ENCODE data around the gene PACRG. TPM values are rescaled to one million over a fixed set of nuclear protein-coding genes. Genes with fewer than 3 reads are reported as not detected.

PACRG gene
- total RNA-seq, 1 experiment from 2014 or later, result not detected

- no peak for DNase-seq (ENCODE audit: low read depth)
Observed at GRCh38 chr6:163176097-163176496, 448.3 kb downstream of the PACRG start.

- DNase-seq (ENCODE audit: low read depth), result no peak
Observed at GRCh38 chr6:163177007-163177406, 449.2 kb downstream of the PACRG start.

DNA sequence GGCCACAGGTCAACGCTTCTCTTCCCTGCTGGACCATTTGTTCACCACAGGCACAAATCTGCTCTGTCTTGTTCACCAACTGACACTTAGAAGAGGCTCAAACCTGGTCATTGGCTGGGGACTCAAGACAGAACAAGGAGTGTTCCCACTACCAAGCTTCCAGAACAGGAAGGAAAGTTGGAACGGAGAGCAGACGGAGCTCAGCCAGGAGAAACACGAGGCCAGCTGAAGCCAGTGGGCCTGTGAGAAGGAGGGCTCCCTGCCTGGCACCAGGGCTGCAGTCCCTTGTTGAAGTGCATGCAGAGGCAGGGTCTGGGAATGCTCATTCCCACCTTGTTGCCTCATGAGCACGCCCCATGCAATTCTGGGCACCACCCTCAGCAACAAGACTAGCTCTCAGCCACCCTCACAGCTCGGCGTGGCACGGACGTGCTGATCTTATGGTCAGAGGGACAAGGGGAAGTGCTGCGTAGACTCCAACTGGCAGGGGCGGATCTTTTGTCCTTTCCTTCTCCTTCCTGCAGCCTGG is 450.2 kb downstream of the PACRG start:
- DNase-seq (ENCODE audit: low read depth), result no peak

GRCh38 chr6:163179061-163179460 is 451.3 kb downstream of the PACRG start:
- DNase-seq (ENCODE audit: low read depth), result no peak

- no peak for DNase-seq (ENCODE audit: low read depth)
Observed at GRCh38 chr6:163179721-163180120, 451.9 kb downstream of the PACRG start.

DNA sequence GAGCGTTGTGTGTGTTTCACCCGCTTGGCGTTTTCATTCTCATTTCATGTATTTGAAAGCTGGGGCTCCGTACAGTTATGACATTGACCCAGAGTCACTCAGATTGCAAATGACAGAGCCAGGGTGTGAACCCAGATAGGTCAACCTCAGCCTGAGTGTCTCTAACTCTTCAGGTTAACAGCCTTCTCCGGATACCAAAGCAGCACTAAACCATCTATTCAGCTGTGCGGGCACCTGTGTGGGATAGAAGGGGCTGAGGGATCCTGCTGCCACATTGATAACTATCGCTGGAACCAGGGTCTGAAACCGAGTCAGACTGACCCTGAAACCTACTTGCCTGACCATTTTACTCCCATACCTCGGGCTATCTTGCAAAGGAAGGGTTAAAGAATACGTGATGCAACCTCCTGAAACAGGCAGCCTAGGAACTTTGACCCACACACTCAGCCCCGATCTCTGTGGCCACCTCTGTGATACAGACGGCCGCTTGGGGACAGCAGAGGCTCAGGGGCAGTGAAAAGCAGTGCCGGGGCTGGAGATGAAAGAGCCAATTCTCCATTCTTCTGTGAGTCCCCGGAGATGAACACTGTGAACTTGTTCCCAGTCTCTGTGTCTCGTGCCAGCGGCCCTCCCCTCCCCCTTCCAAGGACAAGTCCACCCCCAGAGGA is 453.2 kb downstream of the PACRG start:
- DNase-seq (ENCODE audit: low read depth), result peak; percentile 57

DNA sequence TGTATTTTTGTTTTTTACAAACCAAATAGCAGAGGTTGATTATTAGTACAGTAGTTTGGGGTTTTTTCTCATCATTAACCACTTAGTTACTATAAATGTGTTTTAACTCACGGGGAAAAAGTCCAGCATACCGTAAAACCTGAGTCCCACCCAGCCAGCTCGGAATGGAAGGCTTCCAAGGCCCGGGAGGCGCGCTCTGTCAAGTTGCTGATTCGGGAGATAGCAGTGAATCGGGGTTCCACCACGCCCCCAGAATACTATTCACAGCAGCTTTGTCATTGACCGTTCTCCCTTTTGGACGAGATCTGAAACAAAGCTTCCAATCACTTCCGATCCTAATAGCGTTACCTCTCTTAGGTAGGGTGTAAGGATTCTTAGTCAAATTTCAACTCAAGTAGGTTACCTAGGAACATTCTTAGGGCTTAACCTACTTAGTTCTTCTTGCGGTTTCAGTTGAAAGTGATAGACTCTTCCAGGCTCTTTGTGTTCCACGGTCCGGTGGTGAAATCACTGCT is 453.9 kb downstream of the PACRG start:
- no peak for DNase-seq (ENCODE audit: low read depth)

- no peak for DNase-seq (ENCODE audit: low read depth)
Observed at GRCh38 chr6:163182696-163183095, 454.9 kb downstream of the PACRG start.

DNA sequence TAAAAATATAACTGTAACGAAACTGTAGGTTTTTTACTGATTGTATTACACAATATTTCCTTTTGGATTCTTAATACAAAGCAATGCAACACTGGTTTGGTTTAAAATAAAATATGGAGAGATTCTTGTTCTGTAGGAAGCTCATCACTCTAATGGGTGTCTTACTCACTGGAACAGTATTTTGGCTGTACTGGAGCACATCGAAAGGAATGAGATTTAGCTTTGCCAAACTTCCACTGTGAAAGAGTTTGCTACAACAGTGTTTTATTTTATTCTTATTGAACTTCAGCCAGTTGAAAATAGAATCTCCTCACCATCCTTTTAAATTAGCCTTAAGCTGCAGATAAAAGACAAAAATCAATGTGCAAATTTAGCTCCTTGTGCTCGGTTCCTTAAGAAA is 456.0 kb downstream of the PACRG start:
- DNase-seq (ENCODE audit: low read depth), result no peak

DNA sequence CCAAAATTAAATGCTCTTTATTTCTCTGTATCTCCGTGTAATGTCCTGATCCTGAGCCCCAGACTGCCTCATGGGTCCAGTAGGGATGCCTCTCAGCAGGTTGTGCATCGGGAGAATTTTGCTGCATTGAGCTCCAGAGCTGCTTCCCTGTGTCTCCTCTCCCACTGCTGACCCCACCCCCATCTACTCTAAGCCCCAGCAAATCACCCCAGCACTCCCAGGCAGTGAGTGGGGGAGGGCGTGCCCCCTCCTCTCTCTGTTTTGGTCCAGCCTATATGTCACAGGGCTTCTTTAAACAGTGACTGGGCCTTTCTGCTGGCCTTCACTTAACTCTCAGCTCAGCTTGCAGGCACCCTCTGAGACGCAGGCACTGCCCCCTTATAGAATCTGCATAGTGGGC is 458.0 kb downstream of the PACRG start:
- DNase-seq (ENCODE audit: low read depth), result no peak

DNA sequence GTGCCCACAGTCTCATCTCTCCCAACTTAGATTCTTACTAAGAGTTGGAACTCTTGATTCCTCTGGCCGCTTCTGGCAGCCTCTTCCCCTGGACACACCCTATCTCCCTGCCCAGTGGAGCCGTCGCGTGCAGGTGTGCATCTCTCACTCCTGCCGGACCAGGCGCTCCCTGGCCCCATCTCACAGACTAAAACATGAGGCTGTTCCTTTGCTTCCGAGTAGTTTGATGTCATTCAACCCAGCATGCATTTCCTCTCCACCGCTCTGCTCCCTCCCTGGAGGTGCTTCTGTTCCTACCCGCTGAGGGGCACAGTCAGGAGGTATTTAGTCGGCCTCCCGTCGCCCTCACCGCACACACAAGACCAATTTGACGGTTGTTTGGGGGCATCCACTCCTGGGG is 458.8 kb downstream of the PACRG start:
- DNase-seq (ENCODE audit: low read depth), result no peak

DNA sequence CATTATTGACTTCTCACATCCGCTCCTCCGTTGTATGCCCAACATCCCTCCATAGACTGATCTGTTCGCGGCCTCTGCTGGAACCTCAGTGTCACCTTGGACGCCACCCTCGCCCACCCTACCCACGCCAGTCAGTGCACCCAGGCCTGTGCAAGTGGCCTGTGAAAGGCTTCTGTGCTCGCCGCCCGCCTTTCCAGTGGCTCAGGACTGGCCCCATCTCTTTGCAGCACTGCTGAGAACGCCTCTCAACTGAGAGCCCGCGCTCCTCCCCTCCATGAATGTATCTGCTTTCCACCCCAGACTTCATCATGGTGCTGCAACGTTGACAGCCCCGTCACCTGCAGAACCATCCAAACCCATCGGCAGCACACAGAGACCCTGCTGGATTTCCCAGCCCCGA is 459.4 kb downstream of the PACRG start:
- DNase-seq (ENCODE audit: low read depth), result no peak

DNA sequence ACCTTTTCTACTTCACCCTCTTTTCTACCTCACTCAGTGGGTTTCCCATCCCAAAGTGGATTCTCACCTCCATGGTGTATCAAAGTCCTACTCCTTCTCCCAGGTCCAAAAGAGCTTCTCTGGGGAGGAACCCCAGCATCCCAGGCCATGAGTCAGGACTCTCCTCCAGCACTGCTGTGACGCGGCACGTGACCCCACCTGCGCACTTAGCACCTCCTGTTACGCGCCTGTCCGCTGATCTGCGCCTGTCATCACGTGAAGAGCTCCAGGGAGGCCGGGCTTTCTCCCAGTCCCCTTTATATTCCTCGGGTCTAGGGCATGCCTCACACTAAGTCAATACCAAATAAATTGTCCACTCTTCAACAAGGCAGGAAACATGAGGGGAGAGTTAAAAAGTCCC is 459.8 kb downstream of the PACRG start:
- DNase-seq (ENCODE audit: low read depth), result no peak

GRCh38 chr6:163188746-163189145 is 461.0 kb downstream of the PACRG start:
- no peak for DNase-seq (ENCODE audit: low read depth)

GRCh38 chr6:163189609-163190008 is 461.8 kb downstream of the PACRG start:
- no peak for DNase-seq (ENCODE audit: low read depth)

GRCh38 chr6:163190786-163191185 is 463.0 kb downstream of the PACRG start:
- DNase-seq (ENCODE audit: low read depth), result no peak

- no peak for DNase-seq (ENCODE audit: low read depth)
Observed at GRCh38 chr6:163191704-163192537, 464.1 kb downstream of the PACRG start.

- no peak for DNase-seq (ENCODE audit: low read depth)
Observed at GRCh38 chr6:163192591-163192990, 464.8 kb downstream of the PACRG start.

DNA sequence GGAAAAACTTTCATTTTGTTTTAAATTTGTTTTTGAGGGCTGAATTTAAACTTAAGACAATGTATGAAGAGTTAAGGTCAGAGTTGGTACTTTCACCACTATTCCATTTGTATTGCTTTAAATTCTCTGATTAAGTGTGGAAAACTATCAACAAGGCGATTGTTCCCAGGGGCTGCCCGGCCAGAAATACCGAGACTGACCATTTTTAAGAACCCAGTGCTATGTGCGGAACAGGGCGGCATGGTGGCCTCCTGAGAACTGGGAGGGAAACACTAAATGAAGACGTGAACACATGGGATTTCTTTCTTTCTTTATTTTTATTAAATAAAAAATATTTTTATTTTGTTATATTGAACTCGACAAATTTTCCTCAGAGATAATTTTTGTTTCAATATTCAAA is 465.6 kb downstream of the PACRG start:
- DNase-seq (ENCODE audit: low read depth), result no peak

DNA sequence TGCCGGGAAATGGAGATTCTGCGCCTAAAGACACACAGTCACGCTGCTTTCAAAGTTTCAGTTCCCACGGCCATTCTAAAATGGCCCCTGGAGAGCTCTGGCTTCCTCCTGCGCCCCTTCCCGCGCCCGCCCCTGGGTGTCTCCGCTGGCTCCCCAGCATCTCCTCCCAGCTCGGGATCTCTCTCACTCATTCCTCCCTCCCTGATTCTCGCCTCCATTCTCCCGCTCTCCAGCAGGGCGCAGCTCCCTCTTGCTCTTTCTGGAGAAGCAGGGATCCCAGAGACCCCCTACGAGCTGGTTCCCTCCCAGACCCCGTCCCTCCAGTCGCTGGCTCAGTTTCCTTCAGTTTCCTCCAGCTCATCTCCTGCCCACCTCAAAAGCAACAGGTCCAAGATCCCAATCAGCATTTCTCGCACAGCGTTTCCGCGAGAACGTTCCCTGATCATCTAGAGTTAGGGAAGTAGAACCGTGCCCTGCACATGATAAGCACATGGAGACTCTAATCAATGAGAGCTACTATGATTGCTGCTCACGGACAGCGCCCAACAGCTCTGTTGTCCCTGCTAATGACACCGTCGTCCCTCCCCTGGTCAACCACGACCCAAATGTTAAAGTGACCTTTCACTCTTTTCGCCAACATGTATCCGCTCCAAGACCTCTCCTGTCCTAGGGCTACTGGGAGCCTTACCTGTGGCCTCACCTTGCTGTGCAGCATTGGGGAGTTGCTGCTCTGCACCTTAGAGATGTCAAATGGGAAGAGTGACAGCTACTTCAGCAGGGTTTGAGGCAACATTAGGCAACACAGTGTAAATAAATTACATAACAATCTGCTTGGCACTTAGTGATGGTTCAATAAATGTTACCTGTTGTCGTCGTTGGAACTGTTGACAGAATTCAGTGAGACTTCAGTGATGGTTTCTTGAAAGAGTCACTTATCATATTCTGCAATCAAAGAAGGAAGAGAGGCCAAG is 468.2 kb downstream of the PACRG start:
- no peak for DNase-seq (ENCODE audit: low read depth)

DNA sequence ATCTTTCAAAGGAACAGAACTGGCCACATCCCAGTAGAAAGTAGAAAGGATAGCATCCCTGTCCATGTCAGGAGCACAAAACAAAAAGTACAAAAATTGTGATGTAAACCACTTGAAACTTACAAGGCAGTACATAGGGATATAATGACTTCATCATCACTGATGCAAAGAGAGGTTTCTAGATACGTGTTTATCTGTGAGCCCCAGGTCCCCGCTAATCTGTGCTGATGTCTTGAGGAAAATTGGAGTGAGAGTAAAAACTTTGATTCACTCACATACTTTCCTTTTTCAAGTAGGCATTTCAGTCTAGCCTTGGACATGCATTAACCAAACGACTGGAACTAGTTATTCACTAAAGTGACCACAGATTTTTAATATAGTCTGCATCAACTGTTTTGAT is 470.1 kb downstream of the PACRG start:
- DNase-seq (ENCODE audit: low read depth), result no peak

DNA sequence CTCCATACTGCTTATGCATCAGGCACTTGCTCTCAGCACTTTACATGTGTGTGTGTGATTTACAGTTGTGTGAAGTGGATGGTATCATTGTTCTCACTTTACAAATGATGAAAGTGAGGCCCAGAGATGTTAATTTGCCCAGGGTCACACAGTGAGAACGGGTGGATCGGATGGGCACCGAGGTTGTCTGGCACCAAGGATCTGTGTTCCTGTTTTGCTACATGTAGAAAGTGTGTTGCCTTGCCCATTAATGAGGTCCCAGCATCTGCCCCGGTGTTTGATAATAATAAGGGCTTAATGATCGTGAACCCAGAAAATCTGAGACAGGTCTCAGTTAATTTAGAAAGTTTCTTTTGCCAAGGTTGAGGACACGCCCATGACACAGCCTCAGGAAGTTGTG is 470.6 kb downstream of the PACRG start:
- DNase-seq (ENCODE audit: low read depth), result no peak

Data from RPMI7951 (cell line).